ENCODE results near the gene CCDC107.

The CCDC107 gene

GRCh38 chr9:35682520-35683315 is 24.6 kb downstream of the CCDC107 start:
- no peak for DNase-seq (ENCODE audit: low read depth)

- DNase-seq (ENCODE audit: low read depth), result no peak
These were observed 25.2 kb downstream of the CCDC107 start for GRCh38 chr9:35683323-35683722.

- DNase-seq (ENCODE audit: low read depth), result no peak
These were observed 26.8 kb downstream of the CCDC107 start for GRCh38 chr9:35684921-35685320.

GRCh38 chr9:35685506-35685905 is 27.4 kb downstream of the CCDC107 start:
- no peak for DNase-seq (ENCODE audit: low read depth)

- DNase-seq (ENCODE audit: low read depth), result no peak
These were observed 28.4 kb downstream of the CCDC107 start for GRCh38 chr9:35686222-35687203.

GRCh38 chr9:35687306-35687705 is 29.2 kb downstream of the CCDC107 start:
- DNase-seq (ENCODE audit: low read depth), result no peak

GRCh38 chr9:35687972-35688557 is 30.0 kb downstream of the CCDC107 start:
- DNase-seq (ENCODE audit: low read depth), result no peak

- DNase-seq (ENCODE audit: low read depth), result no peak
These were observed 30.8 kb downstream of the CCDC107 start for GRCh38 chr9:35688558-35689541.

GRCh38 chr9:35689542-35690293 is 31.6 kb downstream of the CCDC107 start, which contains the start of gene TPM2:
Gene TPM2, minus strand, starts transcription at chr9:35689925. Its CDS starts 108 bp downstream, at chr9:35689817.
- no peak for DNase-seq (ENCODE audit: low read depth)

- no peak for DNase-seq (ENCODE audit: low read depth)
These were observed 32.2 kb downstream of the CCDC107 start for GRCh38 chr9:35690294-35690613.

- peak; percentile 19 for DNase-seq (ENCODE audit: low read depth)
These were observed 32.7 kb downstream of the CCDC107 start for GRCh38 chr9:35690614-35691333.

- no peak for DNase-seq (ENCODE audit: low read depth)
These were observed 33.2 kb downstream of the CCDC107 start for GRCh38 chr9:35691334-35691650.

GRCh38 chr9:35691757-35692301 is 33.7 kb downstream of the CCDC107 start:
- DNase-seq (ENCODE audit: low read depth), result no peak

GRCh38 chr9:35695943-35696401 is 37.9 kb downstream of the CCDC107 start:
- DNase-seq (ENCODE audit: low read depth), result no peak

- DNase-seq (ENCODE audit: low read depth), result peak; percentile 33
These were observed 38.6 kb downstream of the CCDC107 start for GRCh38 chr9:35696520-35697215.

- DNase-seq (ENCODE audit: low read depth), result no peak
These were observed 39.4 kb downstream of the CCDC107 start for GRCh38 chr9:35697486-35697885.

- DNase-seq (ENCODE audit: low read depth), result no peak
These were observed 40.1 kb downstream of the CCDC107 start for GRCh38 chr9:35698231-35698630.

- DNase-seq (ENCODE audit: low read depth), result no peak
These were observed 41.9 kb downstream of the CCDC107 start for GRCh38 chr9:35700031-35700430.

- DNase-seq (ENCODE audit: low read depth), result no peak
These were observed 42.9 kb downstream of the CCDC107 start for GRCh38 chr9:35700942-35701341.

Data from stimulated activated CD8-positive, alpha-beta memory T cell treated with anti-CD3 and anti-CD28 coated beads, Interleukin-12 subunit alpha, Interleukin-12 subunit beta, amount 100 ng/mL, for 4 hours (primary cell).